Measurements from ENCODE around the gene L3MBTL2. TPM values are rescaled to one million over a fixed set of nuclear protein-coding genes. Genes with fewer than 3 reads are reported as not detected.
"Not testable (repeated sequence)": the region's sequence is repeated elsewhere in the genome, so short reads cannot be mapped to it uniquely, and the experiment has no call there.

Gene L3MBTL2
- total and polyA plus RNA-seq, 10 donors: 11.4 to 33.8 (median 22.6) TPM

DNA sequence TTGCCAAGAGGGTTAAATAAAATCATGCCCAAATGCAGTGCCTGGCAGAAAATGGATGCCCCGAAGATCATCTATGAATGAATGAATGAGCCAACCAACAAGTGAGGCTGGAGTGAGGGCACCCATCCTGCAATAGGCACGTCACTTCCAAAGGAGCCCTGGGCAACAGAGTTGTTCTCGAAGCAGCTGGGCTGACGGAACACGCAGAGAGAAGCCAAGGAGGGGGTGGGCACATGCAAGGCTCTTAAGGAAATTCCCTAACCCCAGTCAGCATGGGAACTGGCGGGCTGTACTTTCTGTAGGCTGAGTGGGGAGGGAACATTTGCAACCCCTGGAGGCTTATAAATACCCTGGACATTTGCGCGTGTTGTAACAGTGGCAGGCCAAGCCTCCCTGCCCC lies 47.3 kb downstream of the L3MBTL2 start:
- Histone ChIP-seq H3K4me1 (no peaks in the 10 kb centered on the region), H3K9me3 (no peaks in the 10 kb centered on the region), H3K27me3 (replicated peaks in 1 of 7) (no peaks in the 10 kb centered on the region), H3K4me3 (no peak overlapping the region), H3K27ac (no peak overlapping the region), H3K36me3 (peaks cover 0 to 100% (median 98%) of the 10 kb centered on the region in 6 donors)
- WGBS, 5 donors: 94 to 96% (median 95%) methylated on average over 8 of the region's 8 CpGs
- TF ChIP-seq POLR2AphosphoS5 (IDR thresholded peaks at IDR 0.05) (no peak), POLR2A (IDR thresholded peaks at IDR 0.05) (no peak)
- TF ChIP-seq, protein P1, sequence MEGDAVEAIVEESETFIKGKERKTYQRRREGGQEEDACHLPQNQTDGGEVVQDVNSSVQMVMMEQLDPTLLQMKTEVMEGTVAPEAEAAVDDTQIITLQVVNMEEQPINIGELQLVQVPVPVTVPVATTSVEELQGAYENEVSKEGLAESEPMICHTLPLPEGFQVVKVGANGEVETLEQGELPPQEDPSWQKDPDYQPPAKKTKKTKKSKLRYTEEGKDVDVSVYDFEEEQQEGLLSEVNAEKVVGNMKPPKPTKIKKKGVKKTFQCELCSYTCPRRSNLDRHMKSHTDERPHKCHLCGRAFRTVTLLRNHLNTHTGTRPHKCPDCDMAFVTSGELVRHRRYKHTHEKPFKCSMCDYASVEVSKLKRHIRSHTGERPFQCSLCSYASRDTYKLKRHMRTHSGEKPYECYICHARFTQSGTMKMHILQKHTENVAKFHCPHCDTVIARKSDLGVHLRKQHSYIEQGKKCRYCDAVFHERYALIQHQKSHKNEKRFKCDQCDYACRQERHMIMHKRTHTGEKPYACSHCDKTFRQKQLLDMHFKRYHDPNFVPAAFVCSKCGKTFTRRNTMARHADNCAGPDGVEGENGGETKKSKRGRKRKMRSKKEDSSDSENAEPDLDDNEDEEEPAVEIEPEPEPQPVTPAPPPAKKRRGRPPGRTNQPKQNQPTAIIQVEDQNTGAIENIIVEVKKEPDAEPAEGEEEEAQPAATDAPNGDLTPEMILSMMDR (IDR thresholded peaks at IDR 0.05 in 8 of 11, conservative IDR thresholded peaks at IDR 0.05 in 3 of 11): no peak
- DNase-seq: no peak
- intact Hi-C loops (cut with DNase I; ENCODE audit: low total_unique reads): no loop called here

DNA sequence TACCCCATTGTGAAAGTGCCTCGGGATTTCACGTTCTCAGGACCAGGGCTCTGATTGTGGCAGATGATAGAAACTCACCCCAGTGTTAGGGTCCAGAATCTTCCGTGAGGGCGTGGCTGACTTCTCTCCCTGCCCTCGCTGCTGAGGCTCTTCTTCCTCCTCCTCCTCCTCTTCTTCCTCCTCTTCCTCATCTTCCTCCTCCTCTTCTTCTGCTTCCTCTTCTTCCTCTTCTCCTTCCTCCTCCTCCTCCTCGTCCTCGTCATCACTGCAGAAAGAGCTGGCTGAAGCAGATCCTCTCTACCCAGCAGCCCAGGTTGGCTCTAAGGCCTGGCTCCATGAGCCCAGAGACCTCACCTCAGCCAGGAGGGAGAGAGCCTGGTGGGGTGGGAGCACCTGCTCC lies 49.1 kb downstream of the L3MBTL2 start:
- TF ChIP-seq POLR2A (IDR thresholded peaks at IDR 0.05) (no peak), POLR2AphosphoS5 (IDR thresholded peaks at IDR 0.05) (no peak)
- TF ChIP-seq, protein P1 (IDR thresholded peaks at IDR 0.05 in 8 of 11, conservative IDR thresholded peaks at IDR 0.05 in 3 of 11): no peak
- DNase-seq: no peak
- Histone ChIP-seq H3K4me1 (no peaks in the 10 kb centered on the region), H3K9me3 (no peaks in the 10 kb centered on the region), H3K27me3 (replicated peaks in 1 of 7) (no peaks in the 10 kb centered on the region), H3K27ac (no peak overlapping the region), H3K4me3 (no peak overlapping the region), H3K36me3 (peaks cover 2 to 100% (median 98%) of the 10 kb centered on the region in 6 donors)
- 71 to 82% (median 79%) methylated on average over 7 of the region's 7 CpGs for WGBS, 5 donors
- intact Hi-C loops (cut with DNase I; ENCODE audit: low total_unique reads): no loop called here

DNA sequence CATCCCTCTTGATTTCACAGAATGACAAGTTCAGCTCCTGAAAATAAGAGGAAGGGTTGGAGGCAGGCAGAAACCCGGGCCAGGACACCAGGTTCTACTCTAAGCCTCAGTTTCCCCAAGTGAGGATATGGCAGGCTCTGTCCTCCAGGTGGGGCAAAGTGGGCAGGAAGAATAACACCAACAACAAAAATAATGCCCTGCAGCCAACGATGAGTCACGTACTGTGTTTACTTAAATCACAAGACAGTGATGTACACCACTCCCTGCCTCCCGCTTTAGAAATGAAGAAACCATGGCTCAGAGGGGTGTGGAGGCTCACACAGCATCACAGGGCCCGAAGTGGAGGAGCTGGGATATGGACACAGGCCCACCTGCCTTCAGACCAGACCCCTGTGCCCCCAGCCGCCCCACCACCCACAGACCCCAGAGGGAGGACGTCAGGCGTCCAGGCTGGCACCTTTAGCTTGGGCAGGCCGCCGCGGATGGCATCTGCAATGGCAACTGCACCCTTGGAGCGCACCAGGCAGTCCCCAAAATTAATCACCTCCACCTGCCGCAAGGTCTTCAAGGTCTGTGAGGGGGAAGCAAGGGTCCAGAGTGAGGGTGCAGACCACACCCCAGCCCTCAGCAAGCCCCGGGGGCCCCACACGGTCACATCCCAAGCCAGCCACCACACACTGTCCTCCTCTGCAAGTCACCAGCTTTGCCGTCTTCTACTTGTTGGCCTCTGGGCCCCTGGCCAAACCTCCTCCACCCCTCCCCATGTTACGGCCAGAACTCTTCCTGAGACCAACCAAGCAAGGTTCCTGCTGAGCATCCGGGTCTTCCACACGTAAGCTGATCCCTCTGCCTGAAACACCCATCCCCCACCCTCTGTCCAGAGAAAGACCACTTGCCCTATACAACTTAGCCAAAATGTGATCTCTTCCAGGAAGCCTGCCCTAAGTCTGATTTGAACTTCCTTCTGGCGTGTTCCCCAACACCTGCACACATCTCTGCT lies 51.4 kb downstream of the L3MBTL2 start:
- TF ChIP-seq, protein P1 (IDR thresholded peaks at IDR 0.05 in 8 of 11, conservative IDR thresholded peaks at IDR 0.05 in 3 of 11): no peak
- TF ChIP-seq POLR2AphosphoS5 (IDR thresholded peaks at IDR 0.05) (no peak), POLR2A (IDR thresholded peaks at IDR 0.05) (no peak)
- no peak overlapping the region for H3K4me3 ChIP-seq
- H3K9me3 ChIP-seq: no peaks in the 10 kb centered on the region
- H3K27ac ChIP-seq: no peak overlapping the region
- H3K4me1 ChIP-seq: no peaks in the 10 kb centered on the region
- no peak for DNase-seq
- H3K27me3 ChIP-seq (replicated peaks in 1 of 7): no peaks in the 10 kb centered on the region
- H3K36me3 ChIP-seq: peaks cover 2 to 100% (median 98%) of the 10 kb centered on the region in 6 donors
- WGBS, 5 donors: 81 to 91% (median 89%) methylated on average over 17 to 20 of the region's 20 CpGs
- intact Hi-C loops (cut with DNase I; ENCODE audit: low total_unique reads): no loop called here

DNA sequence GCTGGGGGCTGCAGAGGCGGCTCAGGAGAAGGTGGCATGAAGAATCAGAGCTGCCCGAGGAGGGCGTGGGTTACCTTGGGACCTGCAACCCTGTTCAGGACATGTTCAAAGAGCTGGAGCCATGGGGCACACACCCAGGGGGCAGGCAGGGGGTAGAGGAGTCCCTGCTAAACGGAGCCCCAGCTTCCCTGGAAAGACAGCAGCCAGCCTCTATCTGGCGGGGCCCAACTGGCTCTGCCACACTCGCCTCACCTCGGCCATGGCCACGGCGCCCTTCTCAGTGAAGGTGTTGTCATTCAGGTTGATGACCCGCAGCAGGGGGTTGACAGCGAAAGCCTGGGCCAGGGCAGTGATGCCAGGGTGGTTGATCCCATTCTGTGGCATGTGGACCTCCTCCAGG lies 52.6 kb downstream of the L3MBTL2 start:
- peaks cover 2 to 100% (median 98%) of the 10 kb centered on the region in 6 donors for H3K36me3 ChIP-seq
- no peak overlapping the region for H3K4me3 ChIP-seq
- DNase-seq: no peak
- H3K4me1 ChIP-seq: no peaks in the 10 kb centered on the region
- no peak overlapping the region for H3K27ac ChIP-seq
- WGBS, 5 donors: 91 to 99% (median 96%) methylated on average over 7 to 11 of the region's 11 CpGs
- no peaks in the 10 kb centered on the region for H3K27me3 ChIP-seq (replicated peaks in 1 of 7)
- TF ChIP-seq, protein P1 (IDR thresholded peaks at IDR 0.05 in 8 of 11, conservative IDR thresholded peaks at IDR 0.05 in 3 of 11): no peak
- no peak for TF ChIP-seq POLR2A (IDR thresholded peaks at IDR 0.05)
- TF ChIP-seq POLR2AphosphoS5 (IDR thresholded peaks at IDR 0.05): peak in 1 of 3 donors; percentile 17
- intact Hi-C loops (cut with DNase I; ENCODE audit: low total_unique reads): no loop called here
- H3K9me3 ChIP-seq: no peaks in the 10 kb centered on the region

DNA sequence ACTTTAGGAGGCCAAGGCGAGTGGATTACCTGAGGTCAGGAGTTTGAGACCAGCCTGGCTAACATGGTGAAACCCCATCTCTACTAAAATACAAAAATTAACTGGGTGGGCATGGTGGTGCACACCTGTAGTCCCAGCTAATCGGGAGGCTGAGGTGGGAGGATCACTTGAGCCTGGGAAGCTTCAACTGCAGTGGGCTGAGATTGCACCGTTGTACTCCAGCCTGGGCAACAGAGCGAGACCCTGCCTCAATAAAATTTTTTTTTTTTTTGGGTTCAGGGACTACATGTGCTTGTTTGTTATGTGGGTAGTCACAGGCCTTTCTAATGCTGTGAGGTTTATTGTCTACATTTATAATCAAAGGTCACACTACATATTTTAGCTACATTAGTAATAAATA lies 54.6 kb downstream of the L3MBTL2 start:
- peaks cover 4 to 100% (median 99%) of the 10 kb centered on the region in 6 donors for H3K36me3 ChIP-seq
- 94 to 99% (median 97%) methylated on average over 4 of the region's 4 CpGs for WGBS, 5 donors
- H3K9me3 ChIP-seq; intact Hi-C loops (cut with DNase I; ENCODE audit: low total_unique reads); DNase-seq; H3K27me3 ChIP-seq (replicated peaks in 1 of 7); H3K4me1 ChIP-seq; H3K27ac ChIP-seq; H3K4me3 ChIP-seq: not testable (repeated sequence)

Measured in spleen (tissue), 11 donors.